LoVo (cell line): ENCODE results near the gene NUP54.
A peak's percentile ranks its signal among the peaks of the same experiment; 100 is the strongest.

ENCODE experiments used
- DNase-seq: peaks from one replicate; pipeline ENCODE4 v3.0.0-alpha.2; 2016; ENCODE audit warnings: low spot score

NUP54 gene

DNA sequence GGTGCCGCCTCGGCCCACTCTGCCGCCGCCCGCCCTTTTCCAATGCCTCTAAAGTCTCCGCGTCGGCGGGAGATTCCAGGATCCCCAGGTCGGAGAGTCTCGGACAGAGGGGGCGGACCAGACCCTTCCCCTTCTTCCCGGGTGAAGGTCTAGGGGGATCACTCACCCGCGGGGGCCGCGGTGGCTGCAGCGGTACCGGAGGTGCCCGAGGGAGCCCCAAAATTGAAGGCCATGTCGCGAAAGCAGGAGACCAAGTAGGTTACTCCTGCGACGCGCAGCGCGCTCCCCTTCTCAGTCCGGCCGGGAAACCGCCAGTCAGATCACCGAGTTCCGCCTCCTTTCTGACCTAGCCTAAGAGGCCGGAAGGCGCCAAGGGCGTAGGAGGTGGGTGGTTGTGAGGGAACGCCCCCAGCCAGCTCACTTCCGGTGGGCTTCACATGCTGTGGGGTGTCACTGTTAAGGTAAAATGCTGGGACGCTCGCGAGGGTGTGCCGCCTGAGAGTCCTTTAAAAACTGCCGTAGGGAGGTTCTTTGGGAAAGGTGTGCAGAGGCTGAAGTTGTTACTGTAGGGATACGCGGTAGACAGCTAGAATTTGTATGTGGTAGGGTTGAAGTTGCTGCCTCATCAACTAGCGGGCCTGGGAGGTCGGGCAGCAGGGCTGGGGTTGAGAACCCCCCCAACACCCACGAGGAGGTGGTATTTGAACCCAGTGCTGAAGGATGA lies at the start of gene NUP54:
Gene NUP54 (minus strand): TSS at position 256 of the 724 bp plus-strand sequence. CDS start 23 bp downstream, at position 233.
- peak; percentile 94 for DNase-seq

GRCh38 chr4:76197031-76197743 lies 49.0 kb upstream of the NUP54 start:
- DNase-seq, result no peak

DNA sequence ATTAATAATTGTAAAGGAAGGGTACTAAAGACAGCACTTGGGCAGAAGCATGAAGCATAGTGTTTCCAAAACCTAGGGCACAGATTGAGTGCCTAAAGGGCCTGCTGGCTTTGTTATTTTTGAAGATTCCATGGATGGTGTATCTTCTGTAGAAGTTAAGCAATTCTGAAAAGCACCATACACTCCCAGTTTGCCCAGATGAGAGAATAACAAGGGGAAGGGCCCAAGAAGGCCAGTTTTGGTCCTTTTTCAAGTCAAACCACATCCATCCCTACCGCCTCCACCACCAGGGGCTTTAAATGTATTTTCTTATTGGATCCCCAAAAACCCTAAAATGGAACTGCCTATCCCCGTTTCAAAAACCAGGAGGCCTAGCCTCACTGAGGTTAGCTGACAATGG lies 48.2 kb upstream of the NUP54 start:
- DNase-seq, result no peak

DNA sequence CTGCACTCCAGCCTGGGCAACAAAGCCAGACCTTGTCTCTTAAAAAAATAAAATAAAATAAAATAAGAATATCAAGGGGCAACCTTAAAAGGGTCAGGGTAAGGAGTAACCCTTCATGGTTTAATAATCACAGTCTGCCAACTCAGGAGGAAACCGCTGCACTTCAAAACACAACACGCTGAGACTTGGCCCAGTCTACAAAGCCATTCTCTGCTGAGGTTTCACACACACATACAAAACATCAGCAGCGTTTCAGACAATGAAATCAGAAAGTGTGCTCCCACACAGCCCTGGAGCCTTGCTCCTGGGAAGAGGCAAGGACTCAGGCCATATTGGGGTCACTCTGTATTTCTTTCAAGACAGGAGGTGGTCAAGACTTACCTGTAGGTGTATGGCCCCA lies 47.1 kb upstream of the NUP54 start:
- DNase-seq, result no peak

- DNase-seq, result no peak
Observed at GRCh38 chr4:76194325-76194724, 46.1 kb upstream of the NUP54 start.

DNA sequence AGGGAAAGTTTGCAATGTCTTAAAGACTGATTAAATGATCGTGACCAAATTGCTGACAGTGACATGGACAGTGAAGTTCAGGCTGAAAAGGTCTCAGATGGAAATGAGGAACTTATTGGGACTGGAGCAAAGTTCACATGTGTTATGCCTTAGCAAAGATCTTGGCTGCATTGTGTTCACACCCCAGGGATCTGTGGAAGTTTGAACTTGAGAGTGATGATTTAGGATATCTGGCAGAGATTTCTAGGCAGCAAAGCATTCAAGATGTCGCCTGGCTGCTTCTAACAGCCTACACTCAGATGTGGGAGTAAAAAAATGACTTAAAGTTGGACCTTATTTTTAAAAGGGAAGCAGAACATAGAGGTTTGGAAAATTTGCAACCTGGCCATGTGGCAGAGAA lies 44.0 kb upstream of the NUP54 start:
- DNase-seq, result no peak

DNA sequence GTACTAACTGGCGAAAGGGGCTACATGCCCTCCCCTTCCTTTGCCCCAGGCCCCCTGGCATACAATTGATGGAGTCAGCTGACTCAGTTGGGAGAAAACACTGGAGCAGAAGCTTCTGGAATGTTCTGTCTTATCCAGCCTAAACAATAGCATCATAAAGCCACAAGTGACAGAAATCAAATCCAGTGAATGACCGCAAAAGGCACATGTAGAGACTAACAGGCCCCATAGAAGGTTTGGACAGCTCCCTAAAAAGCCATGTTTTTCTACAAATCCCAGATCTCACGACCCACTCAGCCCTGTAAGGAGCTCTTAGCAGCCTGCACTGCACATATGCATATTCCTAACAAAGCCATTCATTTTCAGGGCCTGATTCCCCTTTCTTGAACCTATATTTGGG lies 40.4 kb upstream of the NUP54 start:
- no peak for DNase-seq

DNA sequence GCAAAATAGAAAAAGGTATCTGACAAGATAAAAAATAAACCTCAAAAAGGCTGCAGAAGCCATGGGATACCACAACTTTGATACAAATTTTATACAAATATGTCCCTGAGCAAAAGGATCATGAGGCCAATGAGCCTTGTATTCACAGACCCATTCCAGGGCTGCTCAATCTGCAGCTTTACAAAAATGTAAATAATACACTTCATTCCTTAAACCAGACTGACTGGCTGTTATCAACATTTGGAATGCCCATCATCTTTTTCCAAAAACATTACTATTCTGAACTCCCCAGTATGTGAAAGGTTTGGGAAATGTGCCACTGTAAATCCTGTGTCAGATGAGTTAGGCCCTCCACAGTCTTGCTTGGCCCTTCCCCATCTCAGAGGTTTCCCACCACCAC lies 40.0 kb upstream of the NUP54 start:
- DNase-seq, result no peak

- DNase-seq, result no peak
Observed at GRCh38 chr4:76187152-76187551, 39.0 kb upstream of the NUP54 start.

DNA sequence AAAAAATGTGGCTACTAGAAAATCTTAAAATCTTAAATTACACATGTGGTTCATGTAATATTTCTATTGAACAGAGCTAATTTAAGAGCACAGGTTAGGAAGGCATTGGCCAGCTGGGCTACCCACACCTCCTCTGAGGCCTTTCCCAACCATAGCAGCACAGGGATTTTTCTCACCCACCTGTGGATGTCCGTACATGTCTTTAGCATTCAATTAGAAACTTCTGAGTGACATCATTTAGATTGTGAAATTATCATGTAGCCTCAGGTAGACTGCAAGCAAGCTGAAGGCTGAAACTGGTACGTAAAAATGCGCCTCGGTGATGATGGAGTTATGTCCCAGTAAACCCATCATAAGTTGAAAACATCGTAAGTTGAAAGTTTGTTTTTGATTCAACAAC lies 34.3 kb upstream of the NUP54 start:
- DNase-seq, result no peak

DNA sequence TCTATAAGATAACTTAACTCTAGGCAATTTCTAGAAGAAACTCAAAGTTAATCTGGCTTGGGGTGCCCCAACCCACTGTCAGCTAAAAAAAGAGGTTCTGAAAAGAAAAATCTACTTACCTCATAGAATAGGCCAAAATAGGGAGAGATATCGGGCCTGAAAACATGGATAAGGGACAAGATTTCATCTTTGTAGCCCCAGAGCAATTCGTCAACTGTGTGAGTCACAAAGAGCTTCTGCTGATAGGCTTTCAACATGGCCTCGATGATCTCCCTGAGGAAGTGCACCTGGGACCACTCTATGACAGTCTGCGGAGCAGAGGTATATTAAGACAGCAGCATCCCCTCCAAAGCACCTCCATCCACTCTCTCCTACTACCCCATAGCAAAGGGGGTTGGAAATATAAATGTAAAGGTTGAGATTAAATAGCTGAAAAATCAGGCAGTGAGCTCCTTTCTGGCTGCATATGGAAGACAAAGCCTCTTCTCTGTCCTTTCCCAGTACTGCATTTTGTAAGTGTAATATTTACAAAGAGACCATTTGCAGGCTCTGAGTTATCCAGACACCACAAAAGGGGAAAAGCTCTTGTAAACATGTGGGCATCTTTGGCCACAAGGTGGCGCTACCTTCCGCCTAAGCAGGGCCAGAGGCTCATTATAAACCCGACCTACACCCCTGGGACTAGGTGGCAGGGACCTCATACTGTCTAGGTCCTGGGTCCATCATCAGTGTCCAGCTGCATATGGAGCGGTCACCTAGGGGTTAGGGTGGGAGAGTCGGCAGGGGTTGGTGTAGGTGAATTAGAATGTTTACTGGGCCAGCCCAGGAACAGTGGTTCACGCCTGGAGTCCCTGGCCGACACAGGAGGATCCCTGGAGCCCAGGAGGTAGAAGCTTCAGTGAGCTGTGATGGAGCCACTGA lies 31.5 kb upstream of the NUP54 start:
- DNase-seq, result peak; percentile 82

DNA sequence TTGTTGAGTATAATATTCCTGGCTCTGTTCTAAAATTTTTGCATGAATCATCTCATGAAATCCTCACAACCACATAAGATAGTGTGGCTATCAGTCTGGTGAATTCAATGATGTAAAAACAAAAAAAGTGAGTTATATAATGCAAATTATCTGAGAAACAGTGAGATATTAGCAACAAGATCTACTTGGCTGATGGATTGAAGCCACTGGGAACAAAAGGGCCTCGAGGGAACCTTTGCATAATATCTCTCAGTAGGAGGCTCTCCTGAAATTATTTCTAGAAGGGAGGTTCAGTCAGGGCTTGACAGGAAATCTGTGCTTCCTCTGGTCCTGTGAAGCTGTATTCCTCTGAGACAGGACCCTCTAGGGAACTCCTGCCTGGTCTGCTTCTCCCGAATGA lies 30.1 kb upstream of the NUP54 start:
- DNase-seq, result no peak

- no peak for DNase-seq
Observed at GRCh38 chr4:76177709-76178108, 29.5 kb upstream of the NUP54 start.

- DNase-seq, result no peak
Observed at GRCh38 chr4:76175336-76175735, 27.1 kb upstream of the NUP54 start.

GRCh38 chr4:76174216-76174615 lies 26.0 kb upstream of the NUP54 start:
- no peak for DNase-seq

DNA sequence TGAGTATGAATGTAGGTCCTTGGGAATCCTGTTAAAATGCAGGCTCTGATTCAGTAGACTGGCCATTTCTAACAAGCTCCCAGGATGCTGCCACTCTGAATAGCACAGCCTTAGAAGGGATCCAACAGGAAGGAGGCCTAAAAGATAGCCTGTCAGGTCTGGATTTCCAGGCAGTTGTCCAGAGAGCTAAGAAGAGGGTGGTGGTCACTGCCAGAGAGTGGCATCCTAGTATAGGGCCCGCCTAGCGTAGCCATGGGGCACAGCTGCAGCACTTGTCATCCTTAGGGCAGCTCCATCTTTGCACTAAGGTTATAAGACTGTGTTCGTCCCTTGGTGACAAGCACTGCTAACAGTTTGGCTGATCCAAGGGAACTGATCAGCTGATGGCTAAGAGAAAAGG lies 20.5 kb upstream of the NUP54 start:
- DNase-seq, result no peak

DNA sequence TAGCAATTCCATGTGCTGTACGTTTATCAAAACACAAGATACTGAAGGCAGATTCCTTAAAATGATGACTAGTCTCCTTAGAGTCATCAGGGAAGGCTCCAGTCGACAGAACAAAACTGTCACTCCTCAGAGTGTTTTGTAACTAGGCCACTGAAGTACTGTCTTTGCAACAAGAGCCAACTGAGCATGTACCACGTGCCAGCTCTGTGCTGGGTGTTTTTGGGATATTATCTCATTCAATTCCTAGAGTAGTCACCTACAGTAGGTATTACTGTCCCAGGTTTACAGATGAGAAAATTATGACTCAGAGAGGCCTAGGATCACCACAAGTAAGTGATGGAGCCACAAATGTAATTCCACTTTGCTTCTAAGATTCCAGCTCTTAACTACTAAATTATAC lies 18.3 kb upstream of the NUP54 start:
- DNase-seq, result no peak

DNA sequence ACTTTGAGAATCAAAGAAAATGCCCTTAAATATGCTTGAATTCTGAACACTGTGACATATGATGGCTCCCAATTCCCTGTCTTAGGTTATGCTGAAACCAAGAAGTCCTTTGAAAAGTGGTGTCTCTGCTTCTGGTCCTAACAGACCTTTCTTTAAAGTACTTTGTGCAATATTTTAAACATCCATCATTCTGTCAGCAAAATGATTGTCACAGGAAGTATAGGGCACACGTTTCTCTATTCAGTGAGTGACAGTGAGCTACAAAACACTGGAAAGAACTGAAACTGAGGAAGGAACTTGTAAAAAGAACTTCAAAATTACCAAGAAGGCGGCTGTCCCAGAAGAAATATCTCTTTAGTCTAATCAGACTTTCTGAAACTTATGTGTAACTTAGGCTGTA lies 12.2 kb upstream of the NUP54 start:
- DNase-seq, result no peak

- DNase-seq, result no peak
Observed at GRCh38 chr4:76156635-76157034, 8.4 kb upstream of the NUP54 start.

GRCh38 chr4:76155979-76156378 lies 7.8 kb upstream of the NUP54 start:
- no peak for DNase-seq

DNA sequence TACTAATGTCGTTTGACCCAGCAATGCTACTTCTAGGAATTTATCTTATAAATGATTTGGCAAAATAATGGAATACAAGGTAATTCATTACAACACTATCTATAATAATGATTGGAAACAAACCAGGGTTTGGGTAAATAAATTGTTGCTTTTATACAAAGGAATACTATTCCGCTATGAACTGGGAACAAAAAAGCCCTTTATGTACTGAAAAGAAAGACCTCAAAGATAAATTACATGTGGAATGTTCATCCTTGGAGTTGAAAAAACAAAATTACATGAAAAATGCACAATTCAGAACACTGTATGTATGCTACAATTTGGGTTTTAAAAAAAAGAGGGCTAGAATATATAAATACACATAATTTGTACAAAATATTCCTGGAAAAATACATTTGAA lies 5.2 kb upstream of the NUP54 start:
- DNase-seq, result no peak

GRCh38 chr4:76147454-76148141 lies 599 bp downstream of the NUP54 start:
- peak; percentile 77 for DNase-seq
